Stomach (tissue), 4 donors: Measurements from ENCODE around the gene HEMK1.

Experiments
- POLR2A ChIP-seq, 4 donors: fragments of 450-650 bp; IDR thresholded peaks; one replicate each; pipeline ENCODE4 v1.6.1; 2016; ENCODE audit warnings: antibody characterized with exemption in 4 of 4, control low read depth in 2 of 4, mild to moderate bottlenecking in 1 of 4, moderate library complexity in 1 of 4
- POLR2AphosphoS5 ChIP-seq, 3 donors: sonication (generic); formaldehyde crosslinking; IDR thresholded peaks; one replicate each; pipeline ENCODE4 v1.6.1; 2016; ENCODE audit warnings: antibody characterized with exemption in 3 of 3
- TF ChIP-seq, protein P1 (sequence below), 7 experiments: fragments of 450-650 bp in 4 of 7; fragments of 200-600 bp in 3 of 7; sonication (generic) in 3 of 7; IDR thresholded peaks; one replicate each; pipeline ENCODE4 v1.5.1; 2016 to 2019; ENCODE audit warnings: antibody characterized with exemption in 7 of 7, control low read depth in 2 of 7, mild to moderate bottlenecking in 1 of 7

DNA sequence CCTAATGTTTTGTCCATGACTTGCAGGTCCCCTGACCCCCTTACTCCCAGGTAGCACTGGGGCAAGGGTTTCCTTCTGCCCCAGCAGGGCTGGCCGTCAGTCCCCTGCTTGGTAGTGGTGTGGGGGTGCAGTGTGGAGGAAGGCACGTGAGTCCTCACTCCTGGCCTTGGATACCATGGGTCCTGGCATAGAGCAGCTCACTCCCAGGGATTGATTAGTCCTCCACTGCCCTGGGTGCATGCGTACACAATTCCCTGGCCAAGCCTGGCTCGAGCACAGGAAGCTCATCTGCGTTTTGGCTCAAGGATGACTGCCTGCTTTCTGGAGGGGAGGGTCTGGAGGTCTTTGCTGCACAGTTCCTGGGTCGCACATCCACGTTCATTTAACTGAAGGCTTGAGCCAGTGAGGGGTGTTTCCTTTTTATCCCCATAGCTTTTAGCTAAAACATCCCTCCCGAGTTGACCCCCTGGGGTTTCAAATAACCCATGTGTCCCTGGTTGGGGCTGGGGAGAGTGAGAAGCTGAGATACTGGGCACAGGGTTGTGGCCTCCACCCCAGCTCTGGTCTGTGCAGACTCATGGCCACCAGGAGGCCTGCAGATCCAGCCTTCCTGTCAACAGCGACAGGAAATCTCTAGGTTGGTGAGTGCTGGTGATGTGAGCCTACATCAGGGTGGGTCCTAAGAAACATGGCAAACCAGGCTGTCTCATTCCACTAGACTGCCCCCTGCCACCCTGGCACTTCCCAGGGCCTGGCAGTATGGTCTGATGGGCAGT is 11.5 kb downstream of the HEMK1 start:
- TF ChIP-seq POLR2AphosphoS5 (IDR thresholded peaks at IDR 0.05), result no peak
- TF ChIP-seq, protein P1, sequence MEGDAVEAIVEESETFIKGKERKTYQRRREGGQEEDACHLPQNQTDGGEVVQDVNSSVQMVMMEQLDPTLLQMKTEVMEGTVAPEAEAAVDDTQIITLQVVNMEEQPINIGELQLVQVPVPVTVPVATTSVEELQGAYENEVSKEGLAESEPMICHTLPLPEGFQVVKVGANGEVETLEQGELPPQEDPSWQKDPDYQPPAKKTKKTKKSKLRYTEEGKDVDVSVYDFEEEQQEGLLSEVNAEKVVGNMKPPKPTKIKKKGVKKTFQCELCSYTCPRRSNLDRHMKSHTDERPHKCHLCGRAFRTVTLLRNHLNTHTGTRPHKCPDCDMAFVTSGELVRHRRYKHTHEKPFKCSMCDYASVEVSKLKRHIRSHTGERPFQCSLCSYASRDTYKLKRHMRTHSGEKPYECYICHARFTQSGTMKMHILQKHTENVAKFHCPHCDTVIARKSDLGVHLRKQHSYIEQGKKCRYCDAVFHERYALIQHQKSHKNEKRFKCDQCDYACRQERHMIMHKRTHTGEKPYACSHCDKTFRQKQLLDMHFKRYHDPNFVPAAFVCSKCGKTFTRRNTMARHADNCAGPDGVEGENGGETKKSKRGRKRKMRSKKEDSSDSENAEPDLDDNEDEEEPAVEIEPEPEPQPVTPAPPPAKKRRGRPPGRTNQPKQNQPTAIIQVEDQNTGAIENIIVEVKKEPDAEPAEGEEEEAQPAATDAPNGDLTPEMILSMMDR (IDR thresholded peaks at IDR 0.05), result no peak
- TF ChIP-seq POLR2A (IDR thresholded peaks at IDR 0.05), result no peak
